HG03045 (cell line): ENCODE results near the gene CHI3L1.

Experiments used
- ATAC-seq: cut with Tn5 transposase; IDR thresholded peaks from one replicate; pipeline ENCODE4 v1.9.1; 2021; ENCODE audit warnings: mild to moderate bottlenecking, moderate library complexity; ENCODE audit not compliant: unreplicated experiment

Gene CHI3L1

GRCh38 chr1:203152158-203153034 lies 34.1 kb downstream of the CHI3L1 start:
- no peak for ATAC-seq

GRCh38 chr1:203151362-203152157 lies 34.9 kb downstream of the CHI3L1 start:
- no peak for ATAC-seq

GRCh38 chr1:203150511-203151297 lies 35.8 kb downstream of the CHI3L1 start:
- ATAC-seq: no peak

GRCh38 chr1:203149188-203149840 lies 37.2 kb downstream of the CHI3L1 start:
- ATAC-seq: no peak

GRCh38 chr1:203148579-203148978 lies 37.9 kb downstream of the CHI3L1 start:
- no peak for ATAC-seq

- ATAC-seq: no peak
Observed at GRCh38 chr1:203148127-203148526, 38.4 kb downstream of the CHI3L1 start.

GRCh38 chr1:203147376-203147775 lies 39.1 kb downstream of the CHI3L1 start:
- no peak for ATAC-seq

GRCh38 chr1:203146537-203146936 lies 40.0 kb downstream of the CHI3L1 start:
- no peak for ATAC-seq

GRCh38 chr1:203146042-203146369 lies 40.5 kb downstream of the CHI3L1 start:
- no peak for ATAC-seq

- no peak for ATAC-seq
Observed at GRCh38 chr1:203145321-203146041, 41.0 kb downstream of the CHI3L1 start.

- ATAC-seq: no peak
Observed at GRCh38 chr1:203144661-203145060, 41.8 kb downstream of the CHI3L1 start.

- ATAC-seq: no peak
Observed at GRCh38 chr1:203143641-203144040, 42.9 kb downstream of the CHI3L1 start.

- ATAC-seq: no peak
Observed at GRCh38 chr1:203142684-203143408, 43.7 kb downstream of the CHI3L1 start.

- ATAC-seq: no peak
Observed at GRCh38 chr1:203142124-203142523, 44.4 kb downstream of the CHI3L1 start.

- no peak for ATAC-seq
Observed at GRCh38 chr1:203140743-203141520, 45.6 kb downstream of the CHI3L1 start.

GRCh38 chr1:203139976-203140475 lies 46.5 kb downstream of the CHI3L1 start:
- no peak for ATAC-seq

GRCh38 chr1:203138066-203138465 lies 48.4 kb downstream of the CHI3L1 start:
- ATAC-seq: no peak

- ATAC-seq: no peak
Observed at GRCh38 chr1:203137324-203137723, 49.2 kb downstream of the CHI3L1 start.
